Measurements from ENCODE around the gene IDUA.
"Not testable (repeated sequence)": the region's sequence is repeated elsewhere in the genome, so short reads cannot be mapped to it uniquely, and the experiment has no call there.

The IDUA gene

DNA sequence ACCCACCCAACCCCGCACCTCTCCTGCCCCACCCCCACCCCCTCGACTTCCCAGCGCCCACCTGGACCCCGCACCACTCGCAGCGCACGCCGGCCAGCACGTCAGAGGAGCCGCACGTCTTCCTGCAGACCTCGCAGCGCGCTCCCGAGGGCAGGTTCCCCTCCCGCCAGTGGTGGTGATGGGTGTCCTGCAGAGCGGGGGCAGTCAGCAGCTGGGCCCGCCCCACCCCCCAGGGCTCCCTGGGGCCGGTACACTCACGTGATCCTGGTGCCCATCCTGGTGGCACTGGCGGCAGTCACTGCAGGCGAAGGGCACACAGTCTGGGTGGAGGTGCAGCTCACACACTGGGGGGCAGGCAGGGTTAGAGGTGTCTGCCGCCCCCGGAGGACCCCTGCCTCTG lies 18.6 kb upstream of the IDUA start:
- DNase-seq = no peak

DNA sequence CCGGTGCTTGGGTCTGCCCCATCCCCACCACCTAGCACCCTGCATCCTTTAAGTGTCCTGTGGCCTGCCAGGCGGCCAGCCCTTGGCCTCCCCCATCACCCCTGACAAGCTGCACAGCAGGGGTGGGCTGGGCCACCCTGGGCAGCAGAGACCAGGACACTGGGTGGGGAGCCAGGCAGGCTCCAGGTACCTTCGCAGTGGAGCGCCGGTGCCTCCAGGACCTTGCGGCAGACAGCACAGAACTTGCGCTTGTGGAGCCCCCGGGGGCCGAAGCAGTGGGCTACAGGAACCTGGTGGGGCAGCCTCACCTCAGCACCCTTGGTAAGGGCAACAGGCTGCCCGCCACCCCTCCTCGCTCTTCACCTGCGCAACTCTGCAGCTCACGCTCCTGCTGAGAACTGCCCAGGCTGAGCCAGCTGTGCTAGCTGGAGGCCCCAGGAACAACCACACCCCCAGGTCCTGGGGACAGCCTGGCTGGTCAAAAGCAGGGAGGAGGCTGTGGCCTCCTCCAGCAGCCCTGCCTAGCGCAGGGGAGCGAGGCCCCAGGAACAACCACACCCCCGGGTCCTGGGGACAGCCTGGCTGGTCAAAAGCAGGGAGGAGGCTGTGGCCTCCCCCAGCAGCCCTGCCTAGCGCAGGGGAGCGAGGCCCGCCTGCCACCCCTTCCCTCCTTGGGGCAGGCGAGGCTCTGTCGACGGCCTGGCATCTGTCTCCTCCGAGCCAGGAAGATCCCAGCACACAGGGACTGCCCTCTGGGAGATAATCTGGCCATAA lies 18.0 kb upstream of the IDUA start:
- no peak for DNase-seq

DNA sequence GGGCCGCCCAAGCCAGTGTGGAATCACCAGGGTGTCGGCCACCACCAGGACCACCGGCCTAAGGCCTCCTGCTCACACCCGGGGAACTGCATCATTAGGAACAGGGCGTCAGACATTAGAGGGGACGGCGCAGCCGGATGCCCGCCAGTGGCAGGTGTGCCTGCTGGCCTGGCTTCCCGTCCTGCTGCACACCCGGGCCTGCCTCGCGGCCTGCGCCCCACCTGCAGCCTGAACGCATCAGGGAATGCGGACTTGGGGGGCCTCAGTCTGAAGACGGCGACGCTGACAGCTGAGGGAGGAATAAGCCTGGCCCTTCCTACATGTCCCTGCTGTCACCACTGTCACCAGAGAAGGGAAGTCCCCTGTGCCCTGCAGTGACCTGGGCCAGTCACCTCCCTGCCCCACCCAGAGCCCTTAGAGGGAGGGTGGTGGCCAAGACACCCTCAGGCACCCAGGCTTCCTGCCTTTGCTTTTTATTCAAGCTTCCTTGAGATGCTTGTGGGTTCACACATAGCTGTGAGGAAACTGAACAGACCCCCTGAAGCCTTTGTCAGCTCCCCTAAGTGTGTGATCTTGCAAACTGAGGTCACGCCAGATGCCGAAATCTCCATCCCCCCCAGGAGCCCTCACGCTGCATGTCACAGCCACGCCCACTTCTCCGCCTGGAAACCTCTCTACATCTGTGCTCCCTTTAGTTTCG lies 16.6 kb upstream of the IDUA start:
- no peak for DNase-seq

DNA sequence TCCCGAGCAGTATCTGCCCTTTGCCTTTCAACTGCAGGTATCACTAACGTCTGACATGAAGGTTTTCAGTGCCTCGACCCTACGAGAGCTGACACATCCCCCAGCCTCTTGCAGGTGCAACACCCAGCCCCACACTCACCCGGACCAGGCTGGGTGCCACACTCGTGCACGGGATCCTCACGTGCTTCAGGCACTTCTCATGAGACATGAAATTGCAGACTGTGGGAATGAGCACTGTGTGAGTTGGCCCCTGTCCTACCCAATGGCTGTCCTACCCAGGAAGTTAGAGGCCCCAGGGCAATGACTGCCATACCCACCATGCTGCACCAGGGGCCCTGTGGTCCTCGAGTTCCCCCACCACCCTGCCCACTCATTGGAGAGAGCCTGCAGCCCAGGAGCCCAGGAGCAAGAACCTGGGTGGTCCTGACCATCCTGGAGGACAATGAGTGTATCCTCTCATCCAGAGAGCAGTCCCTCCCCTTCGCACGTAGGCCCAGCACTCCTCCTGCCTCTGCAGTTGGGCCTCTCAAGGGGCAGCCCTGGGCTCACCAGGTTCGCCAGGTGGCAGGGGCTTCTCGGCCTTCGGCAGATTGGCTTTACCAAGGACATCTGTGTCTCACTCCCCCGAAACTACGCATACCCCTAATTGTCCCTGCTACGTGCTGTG lies 15.9 kb upstream of the IDUA start:
- no peak for DNase-seq

DNA sequence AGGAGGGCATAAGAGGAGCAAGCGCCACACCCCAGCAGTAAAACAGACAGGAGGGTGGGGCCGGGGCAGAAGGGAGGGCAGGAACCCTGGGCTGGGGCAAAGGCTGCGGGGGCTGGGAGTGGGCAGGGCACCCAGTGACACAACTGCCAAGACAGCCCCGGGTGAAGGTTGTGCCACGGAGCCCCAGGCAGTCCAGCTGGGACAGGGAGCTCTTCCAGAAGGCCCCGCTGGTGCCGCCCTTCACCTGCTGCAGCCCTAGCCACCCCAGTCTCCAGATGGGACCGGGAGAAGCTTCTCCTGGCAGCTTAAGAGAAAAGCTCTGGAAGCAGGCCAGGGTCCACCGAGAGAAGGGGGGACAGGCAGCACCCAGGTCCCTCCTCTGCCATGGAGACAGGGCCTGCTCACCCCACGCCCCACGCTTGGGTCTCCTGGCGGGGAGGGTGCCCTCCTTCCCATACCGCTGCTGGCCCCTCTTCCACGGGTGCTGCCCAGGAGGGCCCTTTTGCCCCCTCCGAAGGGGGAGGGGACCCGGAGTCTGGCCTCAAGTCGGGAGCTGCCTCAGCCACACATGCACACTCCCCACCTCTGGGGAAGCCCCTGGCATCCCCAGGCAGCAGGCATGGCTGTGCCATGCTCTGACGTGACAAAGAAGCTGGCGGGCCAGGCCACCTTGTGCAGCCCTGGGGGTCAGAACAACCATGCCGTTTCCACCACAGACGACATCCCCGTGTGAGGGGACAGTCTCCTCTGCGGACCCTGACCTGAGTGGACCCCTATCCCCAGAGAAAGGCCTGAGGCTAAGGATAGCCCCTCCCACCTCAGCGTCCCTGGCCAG lies 15.0 kb upstream of the IDUA start:
- no peak for DNase-seq

DNA sequence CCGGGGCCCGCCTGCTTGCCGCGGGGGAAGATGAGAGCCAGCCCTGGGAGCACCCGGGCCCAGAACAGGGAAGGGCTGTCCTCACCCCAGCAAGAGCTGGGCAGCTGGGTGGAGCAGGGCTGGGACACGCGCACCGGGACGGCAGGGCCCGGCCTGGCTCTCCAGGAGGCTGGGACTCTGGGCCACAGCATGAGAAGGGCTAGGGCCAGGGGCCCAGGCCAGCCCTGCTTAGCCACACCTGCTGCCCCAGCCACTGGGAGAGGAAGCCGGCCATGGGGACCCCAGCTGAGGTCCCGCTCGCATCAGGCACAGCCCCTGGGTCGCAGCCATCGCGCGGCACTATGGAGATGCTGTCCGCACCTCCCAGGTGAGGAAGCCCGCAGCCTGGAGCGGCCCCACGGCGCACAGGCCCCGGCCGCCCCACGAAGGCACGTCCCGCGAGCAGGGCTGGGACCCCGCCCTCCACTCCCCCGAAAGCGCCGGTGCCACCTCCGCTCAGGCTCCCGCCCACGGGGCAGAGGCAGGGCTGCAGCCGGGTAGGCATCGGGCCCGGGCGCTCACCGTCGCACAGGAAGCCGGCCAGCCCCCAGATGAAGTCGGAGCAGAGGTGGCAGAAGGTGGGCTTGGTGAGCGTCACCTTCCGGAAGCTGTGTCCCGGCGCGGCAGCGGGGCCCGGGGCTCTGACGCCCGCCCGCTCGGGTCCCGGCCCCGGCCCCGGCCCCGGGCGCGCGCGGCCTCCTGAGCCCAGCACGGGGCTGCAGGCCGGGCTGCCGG lies 14.0 kb upstream of the IDUA start:
- DNase-seq = peak; percentile 51

DNA sequence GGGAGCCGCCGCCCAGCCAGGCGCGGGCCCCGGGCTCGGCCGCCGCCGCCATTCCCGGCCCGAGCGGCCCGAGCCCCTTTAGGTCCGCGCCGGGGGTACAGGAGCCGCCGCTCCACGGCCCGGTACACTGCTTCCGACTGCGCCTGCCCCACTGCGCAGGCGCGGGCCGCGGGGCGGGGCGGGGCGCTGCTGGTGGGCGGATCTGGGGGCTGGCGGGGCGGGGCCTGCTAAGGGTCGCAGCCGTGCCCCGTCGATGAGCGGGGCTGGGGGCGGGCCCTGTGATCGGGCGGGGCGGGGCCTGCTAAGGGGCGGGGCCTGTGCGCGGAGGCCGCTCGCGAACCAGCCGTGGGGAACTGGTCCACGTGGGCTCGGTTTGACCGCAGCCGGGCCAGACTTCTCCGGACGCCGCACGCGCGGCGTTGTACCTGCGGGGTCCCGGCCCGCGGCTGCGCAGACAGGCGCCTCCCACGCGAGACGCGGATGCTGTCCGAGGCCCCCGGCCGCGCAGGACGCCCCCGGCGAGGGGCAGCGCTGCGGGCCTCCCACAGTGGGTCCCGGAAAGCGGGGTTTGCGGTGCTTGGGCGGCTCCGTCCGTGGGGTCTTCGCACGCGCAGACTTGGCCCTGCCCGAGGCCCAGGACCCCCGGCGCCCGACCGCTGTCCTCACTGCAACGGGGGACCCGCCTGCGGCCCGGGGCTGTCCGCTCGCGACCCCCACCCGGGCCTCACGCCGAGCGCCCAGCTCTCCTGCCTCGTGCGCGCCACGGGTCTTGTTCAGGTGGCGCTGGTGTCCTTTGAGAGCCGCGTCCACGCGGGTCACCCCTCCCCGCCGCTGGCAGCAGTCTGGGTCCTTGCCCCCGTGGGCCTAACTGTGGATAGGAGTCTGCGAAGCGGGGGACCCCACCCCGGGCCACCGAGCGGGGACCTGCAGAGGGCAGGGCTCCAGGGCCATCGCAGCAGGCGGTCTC lies 13.1 kb upstream of the IDUA start, which contains the start of gene DGKQ:
Gene DGKQ (minus strand): TSS at position 139 of the 967 bp plus-strand sequence. CDS start 87 bp downstream, at position 52.
- peak; percentile 79 for DNase-seq

DNA sequence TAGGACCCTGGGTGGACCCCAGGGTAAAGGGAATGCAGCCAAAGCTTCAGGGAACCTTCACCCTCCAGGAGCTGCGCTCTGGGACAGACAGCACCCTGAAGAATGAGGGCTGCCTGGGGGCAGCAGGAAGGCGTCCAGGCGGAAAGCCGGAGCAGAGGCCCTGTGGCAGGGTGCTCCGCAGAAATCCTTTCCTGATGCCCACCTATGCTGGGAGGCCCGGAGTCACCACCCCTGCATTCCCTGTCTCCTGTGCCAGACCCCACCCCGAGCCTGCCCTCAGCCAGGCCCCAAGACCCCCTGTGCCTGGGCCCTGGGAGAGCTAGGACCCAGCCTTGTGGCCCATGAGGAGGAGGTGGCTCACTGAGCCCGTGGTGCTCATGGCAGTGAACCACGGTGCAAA lies 12.2 kb upstream of the IDUA start:
- no peak for DNase-seq

DNA sequence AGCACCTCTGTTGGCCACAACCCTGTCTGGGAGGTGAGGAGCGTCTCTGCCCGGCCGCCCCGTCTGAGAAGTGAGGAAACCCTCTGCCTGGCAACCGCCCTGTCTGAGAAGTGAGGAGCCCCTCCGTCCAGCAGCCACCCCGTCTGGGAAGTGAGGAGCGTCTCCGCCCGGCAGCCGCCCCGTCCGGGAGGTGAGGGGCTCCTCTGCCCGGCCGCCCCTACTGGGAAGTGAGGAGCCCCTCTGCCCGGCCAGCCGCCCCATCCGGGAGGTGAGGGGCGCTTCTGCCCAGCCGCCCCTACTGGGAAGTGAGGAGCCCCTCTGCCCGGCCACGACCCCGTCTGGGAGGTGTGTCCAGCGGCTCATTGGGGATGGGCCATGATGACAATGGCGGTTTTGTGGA lies 10.8 kb upstream of the IDUA start:
- DNase-seq = not testable (repeated sequence)

DNA sequence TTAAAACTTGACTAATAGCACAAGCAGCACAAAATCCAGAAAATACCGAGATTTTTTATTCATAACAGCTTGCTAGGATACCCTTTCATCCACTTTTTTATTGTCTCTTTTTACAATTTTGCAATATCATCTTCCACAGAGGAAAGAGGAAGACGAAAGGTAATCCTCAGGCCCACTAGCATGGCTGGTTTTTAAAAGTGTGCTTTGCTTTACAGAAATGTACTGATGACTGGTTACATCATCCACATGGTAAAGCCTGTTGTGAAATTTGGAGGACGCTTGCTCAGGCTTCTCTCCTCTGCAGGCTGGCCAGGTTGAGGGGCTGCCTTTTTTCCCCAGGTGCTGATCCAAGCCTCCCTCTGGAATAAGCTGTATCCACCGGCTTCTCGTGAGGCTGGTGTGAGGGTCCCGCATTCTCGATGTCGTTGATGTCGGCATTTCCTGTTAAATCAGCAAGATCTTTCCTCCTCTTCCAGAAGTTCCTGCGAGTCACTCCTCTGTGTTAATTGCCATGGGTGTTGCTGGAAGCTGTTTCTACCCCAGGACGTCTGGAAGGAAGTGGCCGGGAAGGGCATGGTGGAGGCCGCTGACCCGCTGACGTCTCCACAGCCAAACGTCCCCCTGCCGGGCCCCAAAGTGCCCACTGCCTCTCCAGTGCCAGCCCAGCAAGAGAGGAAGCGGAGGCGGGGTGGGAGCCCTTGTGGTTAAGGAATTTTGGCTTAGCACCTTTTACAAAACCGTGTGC lies 7.7 kb upstream of the IDUA start:
- no peak for DNase-seq

DNA sequence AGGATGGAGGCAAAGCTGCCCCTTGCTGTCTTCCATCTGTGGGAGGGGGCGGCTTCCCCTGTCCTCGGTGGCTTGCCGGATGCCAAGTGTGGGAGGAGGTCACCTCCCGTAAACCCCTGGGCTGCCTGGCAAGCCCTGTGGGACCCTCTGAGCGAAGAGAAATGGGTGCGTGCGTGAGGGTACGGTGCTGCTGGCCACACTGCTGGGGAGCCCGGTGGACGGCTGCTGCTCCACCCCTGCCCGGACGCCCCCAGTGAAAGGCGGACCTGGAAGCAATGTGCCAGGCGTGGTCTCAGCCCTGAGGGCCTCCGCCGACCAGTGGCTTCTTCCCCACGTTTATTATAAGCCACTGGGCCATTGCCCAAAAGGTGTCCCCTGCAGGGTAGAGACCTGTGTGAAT lies 4.6 kb upstream of the IDUA start:
- no peak for DNase-seq

DNA sequence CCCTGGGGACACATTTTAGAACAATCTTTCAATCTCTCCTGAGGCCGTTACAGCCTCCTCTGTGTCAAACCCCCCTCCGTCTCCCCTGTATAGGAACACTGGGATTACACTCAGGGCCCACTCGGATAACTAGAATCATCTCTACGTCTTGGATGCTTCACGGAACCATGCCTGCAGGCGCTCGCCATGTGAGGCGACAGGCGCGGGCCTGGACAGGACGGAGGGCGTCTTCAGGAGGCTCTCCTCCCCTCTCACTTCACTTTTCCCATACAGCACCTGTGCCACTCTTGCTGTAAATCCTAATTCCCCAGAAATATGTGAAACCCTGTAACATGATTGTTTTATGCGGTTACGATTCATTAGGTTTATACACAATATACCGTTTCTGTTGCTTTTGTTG lies 4.0 kb upstream of the IDUA start:
- no peak for DNase-seq

DNA sequence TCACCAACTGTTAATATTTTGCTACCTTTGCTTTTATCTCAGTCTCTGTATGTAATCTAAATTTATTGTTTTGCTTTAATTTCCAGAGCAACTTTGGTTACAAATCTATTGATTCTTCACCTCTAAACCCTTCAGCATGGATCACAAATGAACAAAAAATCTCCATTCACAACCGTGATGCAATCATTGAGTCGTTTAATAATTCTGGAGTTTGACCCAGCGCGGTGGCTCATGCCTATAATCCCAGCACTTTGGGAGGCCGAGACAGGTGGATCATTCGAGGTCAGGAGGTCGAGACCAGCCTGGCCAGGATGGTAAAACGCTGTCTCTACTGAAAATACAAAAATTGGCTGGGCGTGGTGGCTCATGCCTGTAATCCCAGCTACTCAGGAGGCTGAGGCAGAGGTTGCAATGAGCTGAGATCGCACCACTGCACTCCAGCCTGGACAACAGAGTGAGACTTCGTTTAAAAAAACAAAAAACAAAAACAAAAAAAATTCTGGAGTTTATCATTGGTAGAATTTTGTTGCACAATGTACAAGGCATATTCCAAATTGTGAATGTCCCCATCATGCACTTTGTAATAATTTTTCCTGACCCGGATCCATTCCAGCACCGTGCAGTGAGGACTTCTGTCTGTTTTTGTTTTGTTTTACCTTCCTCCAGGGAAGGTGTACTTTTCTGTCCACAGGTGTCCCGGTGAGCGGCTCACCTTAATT lies 2.3 kb upstream of the IDUA start:
- no peak for DNase-seq

DNA sequence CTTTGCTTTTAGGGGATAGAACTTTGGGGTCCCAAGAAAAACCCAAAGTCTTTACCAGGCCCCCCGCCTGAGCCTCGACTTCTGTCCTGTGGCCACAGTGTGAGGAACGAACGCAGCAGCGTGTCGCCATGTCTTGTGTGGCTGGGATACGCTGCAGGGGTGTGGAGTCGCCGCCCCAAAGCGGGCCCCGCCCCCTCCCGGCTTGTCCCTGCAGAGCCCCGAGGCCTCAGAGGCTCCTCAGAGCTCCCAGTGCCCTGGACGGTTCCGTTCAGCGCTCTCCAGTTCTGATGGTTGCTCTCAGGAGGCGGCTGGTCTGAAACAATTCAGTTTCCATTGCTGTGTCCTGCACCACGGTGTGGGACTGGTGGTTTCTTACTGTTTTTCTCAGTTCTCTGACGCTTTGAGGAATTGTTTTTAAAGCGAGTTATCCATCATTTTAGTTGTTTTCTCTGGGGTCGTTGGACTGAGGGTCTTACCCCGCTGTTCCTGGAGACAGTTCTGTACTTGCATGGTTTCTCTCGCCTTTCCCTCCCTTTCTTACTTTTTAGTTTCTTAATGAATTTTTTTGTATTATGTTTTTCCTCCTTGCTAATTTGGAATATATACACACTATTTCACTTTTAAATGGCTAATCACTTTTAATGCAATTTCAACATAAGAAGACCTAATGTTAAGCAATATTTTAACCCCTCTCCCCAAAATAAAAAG lies 1.6 kb upstream of the IDUA start:
- peak; percentile 69 for DNase-seq

DNA sequence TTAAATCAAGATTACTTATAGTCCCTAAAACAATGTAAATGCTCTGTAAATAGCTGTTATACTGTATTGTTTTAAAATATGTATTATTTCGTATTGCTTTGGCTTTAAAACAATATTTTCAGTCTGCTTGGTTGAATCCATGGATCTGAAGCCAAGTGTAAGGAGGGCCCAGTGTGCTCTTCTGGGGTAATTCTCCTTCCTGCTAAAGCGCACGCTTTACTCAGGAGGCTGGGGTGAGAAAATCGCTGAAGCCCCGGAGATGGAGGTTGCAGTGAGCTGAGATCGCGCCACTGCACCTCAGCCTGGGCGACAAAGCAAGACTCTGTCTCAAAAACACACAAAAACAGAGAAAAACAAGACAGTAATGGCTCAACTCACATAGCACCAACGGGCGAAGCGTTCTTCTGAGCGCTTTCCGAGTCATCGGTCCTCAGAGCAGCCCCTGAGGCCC lies 391 bp upstream of the IDUA start:
- DNase-seq = no peak

DNA sequence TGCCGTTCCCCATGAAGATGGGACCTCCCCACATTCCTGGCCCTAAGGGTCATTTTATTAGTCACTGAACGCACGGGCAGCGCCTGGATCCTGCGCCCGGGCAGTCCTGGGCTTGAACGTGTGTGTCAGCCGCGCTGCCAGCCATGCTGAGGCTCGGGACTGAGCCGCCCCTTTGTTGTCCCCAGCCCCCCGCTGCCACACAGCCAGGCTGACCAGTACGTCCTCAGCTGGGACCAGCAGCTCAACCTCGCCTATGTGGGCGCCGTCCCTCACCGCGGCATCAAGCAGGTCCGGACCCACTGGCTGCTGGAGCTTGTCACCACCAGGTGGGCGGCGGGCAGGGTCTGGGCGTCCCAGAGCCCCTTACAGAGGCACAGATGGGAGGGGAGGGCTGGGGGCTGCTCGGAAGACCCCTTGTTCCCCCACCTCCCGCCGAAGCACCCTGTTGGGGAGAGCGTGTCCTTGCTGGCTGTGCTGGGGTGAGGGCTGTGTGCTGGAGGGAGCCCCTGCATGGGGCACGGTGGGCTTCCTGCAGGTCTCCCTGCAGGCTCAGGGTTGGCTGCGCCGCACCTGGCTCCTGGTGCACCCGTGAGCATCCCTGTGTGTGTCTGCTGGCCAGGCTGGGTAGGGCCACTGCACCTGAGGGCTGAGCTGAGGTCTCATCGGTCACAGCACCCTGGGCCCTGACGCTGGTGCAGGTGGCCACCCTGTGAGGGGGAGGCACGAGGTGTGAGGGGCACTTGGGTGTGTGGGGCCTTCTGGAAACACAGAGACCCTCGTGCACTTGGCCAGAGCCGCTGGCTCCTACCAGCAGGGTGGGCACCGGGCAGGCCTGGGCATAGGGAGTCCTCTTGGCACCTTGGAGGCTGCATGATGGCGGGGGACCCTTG lies 1.0 kb downstream of the IDUA start:
- DNase-seq = no peak
